ENCODE data around the gene HSP90B1. TPM values are rescaled to one million over a fixed set of nuclear protein-coding genes. Genes with fewer than 3 reads are reported as not detected.

Gene HSP90B1
- total RNA-seq, 1 experiment from 2014 or later: 534 TPM

- H3K4me3 ChIP-seq: no peak overlapping the region
- H3K9me3 ChIP-seq (ENCODE audit: insufficient read depth, low read depth): no peaks in the 10 kb centered on the region; the same call in 1 of the 2 replicates
- ChIA-PET CTCF (no interaction called here), POLR2A (ENCODE audit: unreplicated experiment) (no interaction called here)
- no peaks in the 10 kb centered on the region for H3K27me3 ChIP-seq (ENCODE audit: insufficient read depth, low read depth)
- H3F3A ChIP-seq (ENCODE audit: insufficient read depth, low read depth): no peaks in the 10 kb centered on the region
- intact Hi-C loops (cut with micrococcal nuclease; ENCODE audit: unreplicated experiment): no loop called here
- H3K36me3 ChIP-seq (ENCODE audit: low read depth): no peaks in the 10 kb centered on the region
- H3K79me2 ChIP-seq (ENCODE audit: low read depth): no peaks in the 10 kb centered on the region
- H4K20me1 ChIP-seq (ENCODE audit: insufficient read depth): no peaks in the 10 kb centered on the region
- no peaks in the 10 kb centered on the region for H3K9me2 ChIP-seq (ENCODE audit: insufficient read depth)
- no peak for DNase-seq
- no peak overlapping the region for H3K4me2 ChIP-seq
- no peaks in the 10 kb centered on the region for H3K4me1 ChIP-seq (replicated peaks; ENCODE audit: insufficient read depth)
- H3K27ac ChIP-seq: no peak overlapping the region
- no peak overlapping the region for H2AFZ ChIP-seq
- TF ChIP-seq CTCF (conservative IDR thresholded peaks at IDR 0.05) (no peak), EZH2 (IDR thresholded peaks at IDR 0.05; ENCODE audit: low read depth) (no peak)
- no TSS peak for BruUV-seq (replicated peaks)
Observed at GRCh38 chr12:103913100-103913499, 17.1 kb upstream of the HSP90B1 start.

GRCh38 chr12:103915306-103915705, 14.9 kb upstream of the HSP90B1 start:
- Histone ChIP-seq H2AFZ (no peak overlapping the region), H3F3A (ENCODE audit: insufficient read depth, low read depth) (no peaks in the 10 kb centered on the region), H3K36me3 (ENCODE audit: low read depth) (no peaks in the 10 kb centered on the region), H3K27ac (no peak overlapping the region), H3K27me3 (ENCODE audit: insufficient read depth, low read depth) (no peaks in the 10 kb centered on the region), H3K9me2 (ENCODE audit: insufficient read depth) (no peaks in the 10 kb centered on the region), H3K9me3 (ENCODE audit: insufficient read depth, low read depth) (no peaks in the 10 kb centered on the region; the same call in 1 of the 2 replicates), H3K79me2 (ENCODE audit: low read depth) (no peaks in the 10 kb centered on the region), H4K20me1 (ENCODE audit: insufficient read depth) (no peaks in the 10 kb centered on the region), H3K4me2 (no peak overlapping the region), H3K4me3 (no peak overlapping the region), H3K4me1 (replicated peaks; ENCODE audit: insufficient read depth) (no peaks in the 10 kb centered on the region)
- ChIA-PET POLR2A (ENCODE audit: unreplicated experiment) (no interaction called here), CTCF (no interaction called here)
- intact Hi-C loops (cut with micrococcal nuclease; ENCODE audit: unreplicated experiment): no loop called here
- no peak for TF ChIP-seq EZH2 (IDR thresholded peaks at IDR 0.05; ENCODE audit: low read depth)
- no peak for TF ChIP-seq CTCF (conservative IDR thresholded peaks at IDR 0.05)
- no peak for DNase-seq
- BruUV-seq (replicated peaks): no TSS peak

GRCh38 chr12:103917873-103918272, 12.3 kb upstream of the HSP90B1 start:
- no peak overlapping the region for H3K4me3 ChIP-seq
- no peaks in the 10 kb centered on the region for H3K4me1 ChIP-seq (replicated peaks; ENCODE audit: insufficient read depth)
- DNase-seq: no peak
- no TSS peak for BruUV-seq (replicated peaks)
- H3K36me3 ChIP-seq (ENCODE audit: low read depth): no peaks in the 10 kb centered on the region
- no peak for TF ChIP-seq CTCF (conservative IDR thresholded peaks at IDR 0.05)
- TF ChIP-seq EZH2 (IDR thresholded peaks at IDR 0.05; ENCODE audit: low read depth): no peak
- no peaks in the 10 kb centered on the region for H4K20me1 ChIP-seq (ENCODE audit: insufficient read depth)
- H3K9me2 ChIP-seq (ENCODE audit: insufficient read depth): no peaks in the 10 kb centered on the region
- H3K27me3 ChIP-seq (ENCODE audit: insufficient read depth, low read depth): no peaks in the 10 kb centered on the region
- H3K4me2 ChIP-seq: no peak overlapping the region
- H3K9me3 ChIP-seq (ENCODE audit: insufficient read depth, low read depth): no peaks in the 10 kb centered on the region; the same call in 1 of the 2 replicates
- intact Hi-C loops (cut with micrococcal nuclease; ENCODE audit: unreplicated experiment): no loop called here
- no peak overlapping the region for H3K27ac ChIP-seq
- no peaks in the 10 kb centered on the region for H3K79me2 ChIP-seq (ENCODE audit: low read depth)
- ChIA-PET POLR2A (ENCODE audit: unreplicated experiment) (no interaction called here), CTCF (no interaction called here)
- no peaks in the 10 kb centered on the region; the same call in 1 of the 2 replicates for H3F3A ChIP-seq (ENCODE audit: insufficient read depth, low read depth)
- no peak overlapping the region for H2AFZ ChIP-seq
